Measurements from ENCODE around the gene RPS26. TPM values are rescaled to one million over a fixed set of nuclear protein-coding genes. Genes with fewer than 3 reads are reported as not detected.
A peak's percentile ranks its signal among the peaks of the same experiment; 100 is the strongest.

RPS26 gene
- total and polyA plus RNA-seq, 2 of the 13 experiments (the other 11 are each of a cell fraction or from before 2014, with no cell fraction given) = 150 to 421 TPM

GRCh38 chr12:56078931-56079722 is 37.4 kb downstream of the RPS26 start (continued):
- TF ChIP-seq, protein P1, sequence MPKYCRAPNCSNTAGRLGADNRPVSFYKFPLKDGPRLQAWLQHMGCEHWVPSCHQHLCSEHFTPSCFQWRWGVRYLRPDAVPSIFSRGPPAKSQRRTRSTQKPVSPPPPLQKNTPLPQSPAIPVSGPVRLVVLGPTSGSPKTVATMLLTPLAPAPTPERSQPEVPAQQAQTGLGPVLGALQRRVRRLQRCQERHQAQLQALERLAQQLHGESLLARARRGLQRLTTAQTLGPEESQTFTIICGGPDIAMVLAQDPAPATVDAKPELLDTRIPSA (CRISPR knock-in tag; IDR thresholded peaks at IDR 0.05; ENCODE audit: borderline replicate concordance) = no peak
- peak; percentile 47 for TF ChIP-seq STAG1 (CRISPR knock-in tag; IDR thresholded peaks at IDR 0.05)
- TF ChIP-seq, protein P2, sequence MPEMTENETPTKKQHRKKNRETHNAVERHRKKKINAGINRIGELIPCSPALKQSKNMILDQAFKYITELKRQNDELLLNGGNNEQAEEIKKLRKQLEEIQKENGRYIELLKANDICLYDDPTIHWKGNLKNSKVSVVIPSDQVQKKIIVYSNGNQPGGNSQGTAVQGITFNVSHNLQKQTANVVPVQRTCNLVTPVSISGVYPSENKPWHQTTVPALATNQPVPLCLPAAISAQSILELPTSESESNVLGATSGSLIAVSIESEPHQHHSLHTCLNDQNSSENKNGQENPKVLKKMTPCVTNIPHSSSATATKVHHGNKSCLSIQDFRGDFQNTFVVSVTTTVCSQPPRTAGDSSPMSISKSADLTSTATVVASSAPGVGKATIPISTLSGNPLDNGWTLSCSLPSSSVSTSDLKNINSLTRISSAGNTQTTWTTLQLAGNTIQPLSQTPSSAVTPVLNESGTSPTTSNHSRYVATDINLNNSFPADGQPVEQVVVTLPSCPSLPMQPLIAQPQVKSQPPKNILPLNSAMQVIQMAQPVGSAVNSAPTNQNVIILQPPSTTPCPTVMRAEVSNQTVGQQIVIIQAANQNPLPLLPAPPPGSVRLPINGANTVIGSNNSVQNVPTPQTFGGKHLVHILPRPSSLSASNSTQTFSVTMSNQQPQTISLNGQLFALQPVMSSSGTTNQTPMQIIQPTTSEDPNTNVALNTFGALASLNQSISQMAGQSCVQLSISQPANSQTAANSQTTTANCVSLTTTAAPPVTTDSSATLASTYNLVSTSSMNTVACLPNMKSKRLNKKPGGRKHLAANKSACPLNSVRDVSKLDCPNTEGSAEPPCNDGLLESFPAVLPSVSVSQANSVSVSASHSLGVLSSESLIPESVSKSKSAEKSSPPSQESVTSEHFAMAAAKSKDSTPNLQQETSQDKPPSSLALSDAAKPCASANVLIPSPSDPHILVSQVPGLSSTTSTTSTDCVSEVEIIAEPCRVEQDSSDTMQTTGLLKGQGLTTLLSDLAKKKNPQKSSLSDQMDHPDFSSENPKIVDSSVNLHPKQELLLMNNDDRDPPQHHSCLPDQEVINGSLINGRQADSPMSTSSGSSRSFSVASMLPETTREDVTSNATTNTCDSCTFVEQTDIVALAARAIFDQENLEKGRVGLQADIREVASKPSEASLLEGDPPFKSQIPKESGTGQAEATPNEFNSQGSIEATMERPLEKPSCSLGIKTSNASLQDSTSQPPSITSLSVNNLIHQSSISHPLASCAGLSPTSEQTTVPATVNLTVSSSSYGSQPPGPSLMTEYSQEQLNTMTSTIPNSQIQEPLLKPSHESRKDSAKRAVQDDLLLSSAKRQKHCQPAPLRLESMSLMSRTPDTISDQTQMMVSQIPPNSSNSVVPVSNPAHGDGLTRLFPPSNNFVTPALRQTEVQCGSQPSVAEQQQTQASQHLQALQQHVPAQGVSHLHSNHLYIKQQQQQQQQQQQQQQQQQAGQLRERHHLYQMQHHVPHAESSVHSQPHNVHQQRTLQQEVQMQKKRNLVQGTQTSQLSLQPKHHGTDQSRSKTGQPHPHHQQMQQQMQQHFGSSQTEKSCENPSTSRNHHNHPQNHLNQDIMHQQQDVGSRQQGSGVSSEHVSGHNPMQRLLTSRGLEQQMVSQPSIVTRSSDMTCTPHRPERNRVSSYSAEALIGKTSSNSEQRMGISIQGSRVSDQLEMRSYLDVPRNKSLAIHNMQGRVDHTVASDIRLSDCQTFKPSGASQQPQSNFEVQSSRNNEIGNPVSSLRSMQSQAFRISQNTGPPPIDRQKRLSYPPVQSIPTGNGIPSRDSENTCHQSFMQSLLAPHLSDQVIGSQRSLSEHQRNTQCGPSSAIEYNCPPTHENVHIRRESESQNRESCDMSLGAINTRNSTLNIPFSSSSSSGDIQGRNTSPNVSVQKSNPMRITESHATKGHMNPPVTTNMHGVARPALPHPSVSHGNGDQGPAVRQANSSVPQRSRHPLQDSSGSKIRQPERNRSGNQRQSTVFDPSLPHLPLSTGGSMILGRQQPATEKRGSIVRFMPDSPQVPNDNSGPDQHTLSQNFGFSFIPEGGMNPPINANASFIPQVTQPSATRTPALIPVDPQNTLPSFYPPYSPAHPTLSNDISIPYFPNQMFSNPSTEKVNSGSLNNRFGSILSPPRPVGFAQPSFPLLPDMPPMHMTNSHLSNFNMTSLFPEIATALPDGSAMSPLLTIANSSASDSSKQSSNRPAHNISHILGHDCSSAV (CRISPR knock-in tag; IDR thresholded peaks at IDR 0.05; ENCODE audit: borderline replicate concordance) = no peak
- 0 out of 2 replicates have a peak, but pooled peaks have one; percentile 48 for TF ChIP-seq KMT2B (CRISPR knock-in tag; IDR thresholded peaks at IDR 0.05)
- peak; percentile 32 for TF ChIP-seq NCOA2 (CRISPR knock-in tag; IDR thresholded peaks at IDR 0.05)
- TF ChIP-seq ZKSCAN1 (IDR thresholded peaks at IDR 0.05; ENCODE audit: low read length) = no peak
- peak; percentile 84 for TF ChIP-seq BORCS8-MEF2B (CRISPR knock-in tag; IDR thresholded peaks at IDR 0.05)
- no peak for TF ChIP-seq SMARCE1 (IDR thresholded peaks at IDR 0.05; ENCODE audit: borderline replicate concordance)
- no peak for TF ChIP-seq RAD51 (IDR thresholded peaks at IDR 0.05; ENCODE audit: borderline replicate concordance)
- TF ChIP-seq ATM (IDR thresholded peaks at IDR 0.05; ENCODE audit: borderline replicate concordance) = no peak
- TF ChIP-seq, protein P3, sequence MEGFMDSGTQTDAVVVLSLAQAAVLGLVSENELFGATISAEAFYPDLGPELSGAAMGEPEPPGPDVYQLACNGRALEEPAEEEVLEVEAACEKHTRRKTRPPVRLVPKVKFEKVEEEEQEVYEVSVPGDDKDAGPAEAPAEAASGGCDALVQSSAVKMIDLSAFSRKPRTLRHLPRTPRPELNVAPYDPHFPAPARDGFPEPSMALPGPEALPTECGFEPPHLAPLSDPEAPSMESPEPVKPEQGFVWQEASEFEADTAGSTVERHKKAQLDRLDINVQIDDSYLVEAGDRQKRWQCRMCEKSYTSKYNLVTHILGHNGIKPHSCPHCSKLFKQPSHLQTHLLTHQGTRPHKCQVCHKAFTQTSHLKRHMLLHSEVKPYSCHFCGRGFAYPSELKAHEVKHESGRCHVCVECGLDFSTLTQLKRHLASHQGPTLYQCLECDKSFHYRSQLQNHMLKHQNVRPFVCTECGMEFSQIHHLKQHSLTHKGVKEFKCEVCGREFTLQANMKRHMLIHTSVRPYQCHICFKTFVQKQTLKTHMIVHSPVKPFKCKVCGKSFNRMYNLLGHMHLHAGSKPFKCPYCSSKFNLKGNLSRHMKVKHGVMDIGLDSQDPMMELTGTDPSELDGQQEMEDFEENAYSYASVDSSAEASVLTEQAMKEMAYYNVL (CRISPR knock-in tag; IDR thresholded peaks at IDR 0.05; ENCODE audit: borderline replicate concordance) = no peak
- TF ChIP-seq GATAD2A (CRISPR knock-in tag; IDR thresholded peaks at IDR 0.05) = peak; percentile 75
- TF ChIP-seq, protein P4, sequence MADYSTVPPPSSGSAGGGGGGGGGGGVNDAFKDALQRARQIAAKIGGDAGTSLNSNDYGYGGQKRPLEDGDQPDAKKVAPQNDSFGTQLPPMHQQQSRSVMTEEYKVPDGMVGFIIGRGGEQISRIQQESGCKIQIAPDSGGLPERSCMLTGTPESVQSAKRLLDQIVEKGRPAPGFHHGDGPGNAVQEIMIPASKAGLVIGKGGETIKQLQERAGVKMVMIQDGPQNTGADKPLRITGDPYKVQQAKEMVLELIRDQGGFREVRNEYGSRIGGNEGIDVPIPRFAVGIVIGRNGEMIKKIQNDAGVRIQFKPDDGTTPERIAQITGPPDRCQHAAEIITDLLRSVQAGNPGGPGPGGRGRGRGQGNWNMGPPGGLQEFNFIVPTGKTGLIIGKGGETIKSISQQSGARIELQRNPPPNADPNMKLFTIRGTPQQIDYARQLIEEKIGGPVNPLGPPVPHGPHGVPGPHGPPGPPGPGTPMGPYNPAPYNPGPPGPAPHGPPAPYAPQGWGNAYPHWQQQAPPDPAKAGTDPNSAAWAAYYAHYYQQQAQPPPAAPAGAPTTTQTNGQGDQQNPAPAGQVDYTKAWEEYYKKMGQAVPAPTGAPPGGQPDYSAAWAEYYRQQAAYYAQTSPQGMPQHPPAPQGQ (CRISPR knock-in tag; IDR thresholded peaks at IDR 0.05; ENCODE audit: borderline replicate concordance) = no peak
- TF ChIP-seq CREBL2 (CRISPR knock-in tag; IDR thresholded peaks at IDR 0.05; ENCODE audit: borderline replicate concordance) = no peak
- no peak for TF ChIP-seq SSRP1 (CRISPR knock-in tag; IDR thresholded peaks at IDR 0.05)
- 0 out of 2 replicates have a peak, but pooled peaks have one; percentile 73 for TF ChIP-seq SAFB2 (CRISPR knock-in tag; IDR thresholded peaks at IDR 0.05; ENCODE audit: borderline replicate concordance, low read depth)
